GM18499 (cell line): Measurements from ENCODE around the gene NAA35.
A peak's percentile ranks its signal among the peaks of the same experiment; 100 is the strongest.
"Not testable (repeated sequence)": the region's sequence is repeated elsewhere in the genome, so short reads cannot be mapped to it uniquely, and the experiment has no call there.

Source experiments
- ATAC-seq: cut with Tn5 transposase; IDR thresholded peaks from one replicate; pipeline ENCODE4 v1.9.1; 2021; ENCODE audit warnings: moderate number of reproducible peaks; ENCODE audit not compliant: insufficient read depth, unreplicated experiment

NAA35 gene

GRCh38 chr9:85940832-85941621 lies at the start of gene NAA35:
Gene NAA35, plus strand, starts transcription at chr9:85941146. Its CDS starts 1,014 bp downstream, at chr9:85942160.
- ATAC-seq = peak; percentile 90

GRCh38 chr9:85892401-85892800 lies 48.5 kb upstream of the NAA35 start:
- no peak for ATAC-seq

- ATAC-seq = no peak
These were observed 45.3 kb upstream of the NAA35 start for GRCh38 chr9:85895685-85896084.

GRCh38 chr9:85897848-85898247 lies 43.1 kb upstream of the NAA35 start:
- ATAC-seq = no peak

- no peak for ATAC-seq
These were observed 42.6 kb upstream of the NAA35 start for GRCh38 chr9:85898332-85898731.

GRCh38 chr9:85899388-85899787 lies 41.6 kb upstream of the NAA35 start:
- ATAC-seq = no peak

GRCh38 chr9:85900504-85901201 lies 40.3 kb upstream of the NAA35 start:
- no peak for ATAC-seq

- ATAC-seq = no peak
These were observed 36.0 kb upstream of the NAA35 start for GRCh38 chr9:85904975-85905374.

GRCh38 chr9:85905957-85906356 lies 35.0 kb upstream of the NAA35 start:
- no peak for ATAC-seq

- no peak for ATAC-seq
These were observed 31.6 kb upstream of the NAA35 start for GRCh38 chr9:85909390-85909789.

GRCh38 chr9:85914108-85914507 lies 26.8 kb upstream of the NAA35 start:
- no peak for ATAC-seq

- no peak for ATAC-seq
These were observed 23.2 kb upstream of the NAA35 start for GRCh38 chr9:85917756-85918155.

- no peak for ATAC-seq
These were observed 15.5 kb upstream of the NAA35 start for GRCh38 chr9:85925493-85925892.

GRCh38 chr9:85927076-85927475 lies 13.9 kb upstream of the NAA35 start:
- no peak for ATAC-seq

GRCh38 chr9:85931495-85931894 lies 9.5 kb upstream of the NAA35 start:
- ATAC-seq = no peak

- ATAC-seq = not testable (repeated sequence)
These were observed 5.0 kb upstream of the NAA35 start for GRCh38 chr9:85935950-85936349.

- ATAC-seq = no peak
These were observed 593 bp upstream of the NAA35 start for GRCh38 chr9:85940275-85940831.

- no peak for ATAC-seq
These were observed 635 bp downstream of the NAA35 start for GRCh38 chr9:85941622-85941940.

- ATAC-seq = no peak
These were observed 1.3 kb downstream of the NAA35 start for GRCh38 chr9:85941966-85942912.

- ATAC-seq = no peak
These were observed 2.2 kb downstream of the NAA35 start for GRCh38 chr9:85942913-85943709.
